Endometrial microvascular endothelial cells (primary cell): ENCODE results near the gene CUTA. TPM values are rescaled to one million over a fixed set of nuclear protein-coding genes. Genes with fewer than 3 reads are reported as not detected.
"Not testable (repeated sequence)": the region's sequence is repeated elsewhere in the genome, so short reads cannot be mapped to it uniquely, and the experiment has no call there.

Experiments
- in situ Hi-C: cut with HindIII; loops from 2 replicates; pipeline ENCODE4 v1.10.0; 2017; ENCODE audit warnings: low sequenced_read_pairs, low pct_unique_long_range_greater_than_20kb; ENCODE audit errors: inconsistent ontology term
- total RNA-seq: library from RNA; depleted of rRNA; stranded (reverse); fragments of >200 nt; gene quantifications from one replicate; pipeline ENCODE4 v1.2.3, GENCODE V29; 2015; ENCODE audit errors: inconsistent ontology term

Gene CUTA
- total RNA-seq, 1 donor from 2014 or later, result 117 TPM

DNA sequence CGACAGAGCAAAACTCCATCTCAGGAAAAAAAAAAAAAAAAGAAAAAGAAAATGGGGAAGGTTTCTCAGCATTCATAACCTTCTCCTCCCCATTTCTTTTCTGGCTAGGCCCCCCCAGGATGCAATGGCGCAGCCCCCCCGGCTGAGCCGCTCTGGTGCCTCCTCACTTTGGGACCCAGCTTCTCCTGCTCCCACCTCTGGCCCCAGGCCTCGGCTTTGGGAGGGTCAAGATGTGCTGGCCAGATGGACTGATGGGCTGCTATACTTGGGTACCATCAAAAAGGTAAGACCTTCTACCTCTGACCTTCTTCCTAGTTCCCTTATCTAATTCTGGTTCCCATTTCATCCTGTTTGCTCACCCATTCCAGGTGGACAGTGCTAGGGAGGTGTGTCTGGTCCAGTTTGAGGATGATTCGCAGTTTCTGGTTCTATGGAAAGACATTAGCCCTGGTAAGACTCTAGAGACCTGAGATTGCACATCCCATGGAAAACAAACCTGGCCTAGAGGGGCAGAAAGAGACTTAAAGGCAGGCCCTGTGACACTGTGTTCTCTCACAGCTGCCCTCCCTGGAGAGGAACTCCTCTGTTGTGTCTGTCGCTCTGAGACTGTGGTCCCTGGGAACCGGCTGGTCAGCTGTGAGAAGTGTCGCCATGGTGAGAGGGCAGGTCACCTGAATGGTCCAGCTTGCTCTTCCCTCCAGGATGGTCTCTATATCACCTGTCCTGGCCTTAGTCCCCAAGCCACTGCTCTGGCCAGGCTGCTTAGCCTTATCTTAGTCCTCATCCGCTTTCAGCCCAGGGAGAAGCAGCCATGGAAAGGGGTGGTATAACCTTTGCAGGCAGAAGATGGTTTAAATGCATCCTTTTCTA, 5.5 kb downstream of the CUTA start:
- in situ Hi-C loops, result no loop called here

- in situ Hi-C loops, result no loop called here
Observed at GRCh38 chr6:33411632-33412005, 6.3 kb downstream of the CUTA start.

GRCh38 chr6:33410711-33411631, 6.9 kb downstream of the CUTA start, which contains the start of gene PHF1:
Gene PHF1, plus strand, starts transcription at chr6:33411014. Its CDS starts 1,250 bp downstream, at chr6:33412264.
- in situ Hi-C loops, result no loop called here

DNA sequence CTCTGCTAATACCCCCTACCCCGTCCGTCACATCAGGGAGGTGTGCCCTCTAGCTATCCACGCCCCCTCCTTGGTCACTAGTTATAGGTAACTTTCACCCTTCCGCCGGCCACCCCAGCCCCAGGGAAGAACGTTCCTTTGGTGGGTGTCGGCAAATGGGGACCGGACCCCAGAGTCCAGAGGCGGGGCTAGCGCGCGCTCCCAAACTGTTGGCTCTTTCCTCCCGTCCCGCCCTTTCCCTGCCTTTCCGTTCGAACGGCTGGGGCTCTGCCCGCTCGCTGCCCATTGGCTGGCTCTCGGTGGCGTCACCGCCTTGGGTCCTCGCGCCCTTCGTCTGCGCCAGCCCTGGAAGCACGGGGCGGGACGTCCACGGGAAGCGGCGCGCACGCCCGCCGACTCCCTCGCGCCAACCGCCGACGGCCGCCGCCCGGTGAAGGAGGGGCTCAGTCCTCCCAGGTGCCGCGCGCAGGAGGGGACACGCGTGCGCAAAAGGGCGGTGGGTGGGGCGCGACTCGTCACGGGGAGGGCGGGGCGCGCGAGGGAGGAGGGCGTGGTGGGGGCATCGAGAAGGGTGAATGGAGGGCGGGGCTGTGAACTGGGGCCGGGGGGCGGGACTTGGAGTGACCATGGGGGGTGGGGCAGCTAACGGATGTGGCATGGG, 7.7 kb downstream of the CUTA start:
- in situ Hi-C loops, result no loop called here

GRCh38 chr6:33407132-33407718, 10.7 kb downstream of the CUTA start:
- in situ Hi-C loops, result no loop called here

- in situ Hi-C loops, result no loop called here
Observed at GRCh38 chr6:33406126-33406525, 11.8 kb downstream of the CUTA start.

DNA sequence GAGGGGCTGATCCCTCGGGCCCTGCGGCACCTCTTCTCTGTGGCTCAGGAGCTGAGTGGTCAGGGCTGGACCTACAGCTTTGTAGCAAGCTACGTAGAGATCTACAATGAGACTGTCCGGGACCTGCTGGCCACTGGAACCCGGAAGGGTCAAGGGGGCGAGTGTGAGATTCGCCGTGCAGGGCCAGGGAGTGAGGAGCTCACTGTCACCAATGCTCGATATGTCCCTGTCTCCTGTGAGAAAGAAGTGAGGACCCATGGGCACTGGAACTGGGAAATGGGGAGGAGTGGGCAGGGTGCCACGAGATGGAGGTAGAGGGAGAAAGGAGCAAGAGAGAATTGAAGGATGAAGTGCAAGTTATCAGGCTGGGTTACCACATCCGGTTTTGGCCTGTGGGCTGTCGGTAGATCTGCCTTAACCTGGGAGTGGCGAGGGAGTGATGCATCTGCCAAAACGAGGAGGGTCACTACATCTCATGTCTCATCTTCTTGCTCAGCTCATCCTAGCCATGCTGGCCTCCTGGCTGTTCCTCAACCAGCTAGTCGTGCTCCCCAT, 12.4 kb downstream of the CUTA start:
- in situ Hi-C loops, result no loop called here

- in situ Hi-C loops, result no loop called here
Observed at GRCh38 chr6:33404884-33405283, 13.0 kb downstream of the CUTA start.

- in situ Hi-C loops, result not testable (repeated sequence)
Observed at GRCh38 chr6:33399881-33400280, 18.0 kb downstream of the CUTA start.

GRCh38 chr6:33398601-33399000, 19.3 kb downstream of the CUTA start:
- in situ Hi-C loops, result not testable (repeated sequence)

GRCh38 chr6:33397541-33397940, 20.4 kb downstream of the CUTA start:
- in situ Hi-C loops, result no loop called here

GRCh38 chr6:33392979-33393378, 24.9 kb downstream of the CUTA start:
- in situ Hi-C loops, result no loop called here

DNA sequence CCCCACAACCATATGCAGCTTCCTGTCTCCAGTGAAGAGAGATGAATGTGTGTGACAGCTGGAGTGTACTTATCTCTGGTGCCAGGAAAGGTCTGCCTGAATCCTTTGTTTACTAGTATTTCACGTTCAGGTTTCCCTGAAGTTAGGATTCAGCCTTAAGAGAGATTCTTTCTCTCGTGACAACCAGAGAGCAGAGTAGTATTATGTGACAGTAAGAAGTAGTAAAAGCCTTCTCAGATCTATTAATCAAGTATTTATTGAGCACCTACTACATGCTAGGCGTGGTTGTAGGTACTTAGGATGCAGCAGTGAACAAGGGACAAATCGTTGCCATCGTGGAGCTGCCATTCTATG, 25.3 kb downstream of the CUTA start:
- in situ Hi-C loops, result no loop called here

- in situ Hi-C loops, result no loop called here
Observed at GRCh38 chr6:33391922-33392594, 25.8 kb downstream of the CUTA start.

DNA sequence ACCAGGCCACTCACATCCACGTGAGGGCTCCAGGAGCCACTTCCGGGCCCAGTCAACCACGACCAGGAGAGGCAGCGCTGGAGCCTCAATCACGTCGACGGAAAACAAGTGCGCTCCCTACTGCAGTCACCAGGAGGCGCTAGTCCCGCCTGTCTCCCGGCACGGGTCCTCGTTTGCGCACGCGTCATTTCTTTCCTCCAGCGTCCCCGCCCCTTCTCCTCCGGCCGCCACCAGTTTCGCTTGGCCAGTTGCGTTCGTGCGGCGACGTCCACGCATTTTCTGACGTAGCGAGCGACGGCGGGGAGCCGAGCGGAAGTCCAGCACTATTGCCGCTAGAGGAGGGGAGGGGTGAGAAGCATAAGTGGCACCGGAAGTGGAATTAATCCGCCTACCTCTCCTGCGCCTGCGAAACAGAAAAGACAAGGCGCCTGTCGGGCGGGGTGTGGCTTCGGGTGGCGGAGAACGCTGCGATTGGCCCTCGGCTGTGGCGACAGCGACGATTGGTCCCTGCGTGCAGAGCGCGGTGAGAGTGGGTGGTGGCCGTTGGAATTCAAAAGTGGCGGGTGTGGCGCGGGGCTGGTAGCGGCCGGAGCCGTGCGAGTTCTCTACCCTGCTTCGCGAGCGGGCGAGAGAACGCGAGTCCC, 26.5 kb downstream of the CUTA start, which contains the start of gene KIFC1:
Gene KIFC1, plus strand, starts transcription at position 546 of the 644 bp plus-strand sequence. CDS start 163 bp downstream, outside the sequence.
- in situ Hi-C loops, result no loop called here

DNA sequence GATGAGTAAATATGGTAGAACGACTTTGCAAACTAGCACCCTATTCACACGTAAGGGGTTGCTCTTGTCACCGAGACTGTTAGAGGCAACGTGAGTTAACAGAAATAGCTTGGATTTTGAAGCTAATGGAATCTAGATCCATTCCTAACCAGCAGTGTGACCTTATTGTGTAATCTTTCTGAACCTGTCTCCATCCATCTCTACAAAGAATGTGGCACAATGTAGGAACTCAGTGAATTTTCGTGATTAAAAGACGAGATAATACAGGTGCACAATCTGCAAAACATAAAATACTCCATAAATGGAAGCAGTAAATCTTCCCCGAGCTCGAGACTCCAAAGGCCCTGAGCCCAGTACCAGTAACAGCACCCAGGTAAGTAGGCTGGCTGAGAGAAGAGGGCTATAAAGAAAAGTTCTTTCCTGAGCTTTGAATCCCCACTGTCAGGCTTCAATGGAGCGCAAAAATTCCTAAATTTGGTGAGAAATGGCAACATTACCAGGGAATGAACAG, 27.1 kb downstream of the CUTA start:
- in situ Hi-C loops, result no loop called here

DNA sequence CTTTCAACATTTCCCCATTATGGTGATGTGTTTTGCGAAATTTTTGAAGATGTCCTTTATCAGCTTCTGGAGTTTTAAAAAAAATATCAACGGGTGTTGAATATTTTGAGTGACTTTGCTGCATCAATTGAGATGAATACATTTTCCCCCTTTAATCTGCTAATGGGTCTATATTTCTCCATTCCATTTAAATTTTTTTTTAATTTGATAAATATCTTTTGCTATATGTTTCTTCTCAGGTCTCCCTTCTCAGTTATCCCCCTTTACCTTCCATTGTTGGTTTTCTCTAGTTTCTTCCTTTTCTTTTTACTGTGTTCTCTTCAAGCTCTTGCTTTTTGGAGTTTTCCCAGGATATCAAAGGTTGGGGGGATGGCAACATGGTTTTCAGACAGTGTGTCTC, 27.7 kb downstream of the CUTA start:
- in situ Hi-C loops, result no loop called here
